GM15510 (cell line): Measurements from ENCODE around the gene KLHL9.

ENCODE experiments used
- POLR2A ChIP-seq: IDR thresholded peaks from 3 replicates; pipeline ENCODE4 v1.6.1; 2011; ENCODE audit warnings: borderline replicate concordance; ENCODE audit not compliant: insufficient read length; ENCODE audit errors: extremely low read depth

The KLHL9 gene

GRCh38 chr9:21334701-21335632 lies at the start of gene KLHL9:
KLHL9 (minus strand) TSS chr9:21335404; CDS start chr9:21334859, 545 bp downstream.
- TF ChIP-seq POLR2A: peak; percentile 79

- no peak for TF ChIP-seq POLR2A
These were observed 48.4 kb upstream of the KLHL9 start for GRCh38 chr9:21383627-21384026.

GRCh38 chr9:21381448-21382339 lies 46.5 kb upstream of the KLHL9 start:
- TF ChIP-seq POLR2A: no peak

GRCh38 chr9:21367957-21368356 lies 32.8 kb upstream of the KLHL9 start, which contains the start of gene IFNA13:
IFNA13 (minus strand) TSS chr9:21368057; CDS start chr9:21368010, 47 bp downstream.
- no peak for TF ChIP-seq POLR2A

GRCh38 chr9:21362287-21362686 lies 27.1 kb upstream of the KLHL9 start:
- no peak for TF ChIP-seq POLR2A

- no peak for TF ChIP-seq POLR2A
These were observed 22.6 kb upstream of the KLHL9 start for GRCh38 chr9:21357479-21358460.

GRCh38 chr9:21350787-21351186 lies 15.6 kb upstream of the KLHL9 start, which contains the start of gene IFNA6:
IFNA6 (minus strand) TSS chr9:21350887; CDS start chr9:21350887, 0 bp downstream.
- no peak for TF ChIP-seq POLR2A

GRCh38 chr9:21348430-21348970 lies 13.3 kb upstream of the KLHL9 start:
- no peak for TF ChIP-seq POLR2A

- TF ChIP-seq POLR2A: no peak
These were observed 5.5 kb upstream of the KLHL9 start for GRCh38 chr9:21340735-21341134.

GRCh38 chr9:21336457-21336856 lies 1.3 kb upstream of the KLHL9 start:
- no peak for TF ChIP-seq POLR2A

GRCh38 chr9:21333226-21333625 lies 2.0 kb downstream of the KLHL9 start:
- TF ChIP-seq POLR2A: no peak

GRCh38 chr9:21331676-21332402 lies 3.4 kb downstream of the KLHL9 start:
- no peak for TF ChIP-seq POLR2A
